ENCODE data around the gene GALNS.

The GALNS gene

DNA sequence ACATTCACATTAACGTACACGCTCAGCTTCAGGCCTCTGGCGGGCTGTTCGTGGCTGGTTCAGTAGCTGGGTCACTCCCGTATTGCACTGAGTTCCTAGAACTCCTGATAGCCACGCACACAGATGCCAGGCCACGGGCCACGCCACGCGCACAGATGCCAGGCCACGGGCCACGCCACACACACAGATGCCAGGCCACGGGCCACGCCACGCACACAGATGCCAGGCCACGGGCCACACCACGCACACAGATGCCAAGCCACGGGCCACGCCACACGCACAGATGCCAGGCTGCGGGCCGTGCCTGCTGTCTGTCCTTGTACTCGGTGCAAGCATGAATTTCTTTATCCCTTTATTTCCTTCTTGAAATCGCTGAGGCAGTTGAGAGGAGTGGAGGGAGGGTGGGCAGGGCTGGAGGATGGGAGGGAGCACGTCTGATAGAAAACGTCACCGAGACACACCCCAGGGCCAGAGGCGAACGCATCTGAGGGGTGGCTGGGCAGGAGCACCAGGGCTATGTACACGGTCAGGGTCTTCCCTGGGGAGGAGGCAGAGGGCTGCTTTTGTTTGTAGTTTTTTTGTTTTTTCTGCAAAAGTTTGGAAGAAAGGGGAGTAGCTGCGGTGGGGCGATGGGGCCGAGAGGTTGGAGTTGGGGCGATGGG, 18.3 kb upstream of the GALNS start:
- DNase-seq, result no peak

DNA sequence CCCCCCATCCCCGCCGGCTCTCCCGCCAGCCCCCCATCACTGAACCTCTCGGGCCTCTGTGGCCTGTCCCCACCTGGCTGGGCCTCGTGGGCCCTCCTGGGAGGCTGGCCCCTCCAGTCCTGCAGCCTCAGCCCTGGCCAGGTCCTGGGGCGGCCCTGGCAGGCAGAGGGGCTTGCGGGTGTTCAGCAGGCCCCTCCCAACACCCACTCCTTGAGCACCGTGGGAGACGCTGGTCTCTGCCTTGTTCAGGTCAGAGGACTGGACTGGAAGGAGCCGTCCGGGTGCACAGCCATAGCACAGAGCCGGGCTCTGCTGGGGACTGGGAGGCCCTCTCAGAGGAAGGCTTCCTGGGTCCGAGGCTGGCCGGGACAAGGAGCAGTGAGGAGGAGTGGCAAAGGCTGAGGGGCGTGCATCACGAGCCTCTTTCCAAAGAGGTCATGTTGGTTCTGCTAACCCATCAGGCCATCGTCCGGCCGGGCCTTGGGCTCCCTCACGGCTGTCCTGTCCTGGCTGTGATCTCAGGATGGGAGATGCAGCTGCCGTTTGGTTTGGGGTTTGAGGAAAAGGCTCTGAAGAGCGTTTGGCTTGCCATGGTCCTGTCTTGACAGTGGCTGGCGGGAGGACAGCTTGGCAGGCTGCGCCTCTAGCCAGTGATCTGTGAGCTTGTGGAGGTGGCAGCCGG, 16.0 kb upstream of the GALNS start:
- no peak for DNase-seq

GRCh38 chr16:88871730-88872416, 15.1 kb upstream of the GALNS start:
- no peak for DNase-seq

DNA sequence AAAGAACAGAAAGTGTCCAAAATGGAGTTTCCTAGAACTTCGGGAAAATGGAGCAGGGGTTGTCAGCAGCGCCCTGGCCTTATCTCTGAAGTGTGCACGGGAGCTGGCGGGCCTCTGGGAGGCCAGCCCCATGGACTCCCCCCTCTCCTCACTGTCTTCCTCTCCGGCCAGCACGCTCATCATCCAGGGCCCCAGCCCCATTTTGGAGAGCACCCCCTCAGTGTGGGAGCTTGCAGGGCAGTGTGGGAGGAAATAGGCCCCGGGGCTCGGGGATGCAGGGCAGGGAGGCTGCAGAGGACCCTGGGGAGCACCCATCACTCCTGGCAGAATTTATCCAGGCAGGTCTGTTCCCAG, 14.6 kb upstream of the GALNS start:
- DNase-seq, result no peak

DNA sequence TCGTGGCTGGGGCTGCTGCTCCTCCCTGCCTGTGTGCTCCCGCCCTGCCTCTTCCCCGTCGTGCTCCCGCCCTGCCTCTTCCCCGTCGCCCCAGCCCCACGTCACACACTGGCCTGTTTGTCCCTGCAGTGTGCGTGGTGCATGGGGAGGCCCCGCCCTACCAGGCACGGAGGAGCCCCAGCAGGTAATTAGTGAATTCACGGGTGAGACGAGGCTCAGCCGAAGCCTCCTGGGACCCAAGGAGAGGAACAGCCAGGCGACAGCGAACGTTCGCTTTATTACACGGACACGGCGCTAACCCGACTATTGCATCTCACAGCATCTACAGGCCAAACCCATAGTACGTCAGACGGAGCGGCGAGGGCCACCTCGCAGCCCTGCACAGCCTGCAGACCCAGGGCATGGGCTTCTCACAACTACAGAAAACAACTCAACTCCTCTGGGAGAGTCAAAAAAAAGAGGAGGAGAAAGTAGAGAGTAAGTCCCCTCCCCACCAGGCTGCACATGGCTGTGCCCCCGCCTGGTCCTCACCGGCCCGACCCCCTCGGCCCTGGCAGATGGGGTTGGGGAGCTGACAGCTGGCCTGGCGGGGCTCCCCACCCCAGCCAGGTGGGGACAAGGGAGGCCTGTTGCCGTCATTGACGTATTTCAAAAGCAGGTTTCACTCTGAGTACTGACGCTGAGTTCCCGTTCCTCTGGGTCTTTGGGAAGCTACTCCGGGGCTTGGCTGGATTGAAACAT, 14.0 kb upstream of the GALNS start:
- no peak for DNase-seq

DNA sequence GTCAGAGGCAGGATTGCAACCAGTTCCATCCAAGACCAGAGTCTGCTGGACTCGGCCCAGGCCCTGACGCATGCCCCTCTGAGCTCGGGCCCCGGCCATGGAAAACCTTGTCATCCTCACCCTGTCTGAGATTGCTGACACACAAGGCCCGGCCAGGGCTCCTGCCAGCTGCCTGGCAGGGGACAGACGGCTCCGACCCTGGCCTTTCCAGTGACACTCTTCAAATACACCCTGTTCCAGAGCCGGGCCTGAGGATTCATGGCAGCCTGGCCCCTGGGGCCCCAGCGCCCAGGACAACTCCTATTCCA, 12.9 kb upstream of the GALNS start:
- no peak for DNase-seq

- no peak for DNase-seq
Observed at GRCh38 chr16:88868974-88869672, 12.4 kb upstream of the GALNS start.

DNA sequence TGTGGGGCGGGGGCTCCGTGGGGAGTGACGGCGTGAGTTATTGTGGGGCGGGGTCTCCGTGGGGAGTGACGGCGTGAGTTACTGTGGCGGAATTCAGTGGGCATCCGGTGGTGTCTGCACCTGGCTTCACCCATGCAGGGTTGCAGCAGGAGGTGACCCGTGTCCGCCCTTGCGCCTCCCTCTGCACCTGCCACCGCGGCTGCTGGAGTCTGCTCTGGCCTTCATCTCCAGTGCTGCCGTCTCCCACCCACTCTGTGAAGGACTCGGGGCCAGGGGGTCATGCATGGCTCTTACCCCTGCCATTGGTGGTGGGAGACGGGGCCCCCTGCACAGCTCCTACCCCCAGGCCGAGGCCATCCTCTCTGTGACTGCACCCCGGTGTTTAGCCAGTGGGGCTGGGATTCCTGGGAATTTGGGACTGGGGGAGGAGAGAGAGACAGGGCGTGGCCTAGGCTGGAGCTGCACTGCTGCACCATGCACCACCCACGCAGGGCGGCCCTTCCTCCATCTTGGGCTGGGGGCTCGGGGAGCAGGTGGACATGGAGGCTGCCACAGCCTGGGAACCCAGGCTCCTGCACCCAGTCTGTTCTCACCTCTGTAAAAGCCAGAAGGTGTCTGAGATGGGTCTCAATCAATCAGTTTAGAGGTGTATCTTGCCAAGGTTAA, 11.0 kb upstream of the GALNS start:
- DNase-seq, result no peak

- no peak for DNase-seq
Observed at GRCh38 chr16:88866151-88866920, 9.6 kb upstream of the GALNS start, which contains the start of gene PABPN1L. PABPN1L (minus strand) TSS chr16:88866660; CDS start chr16:88866606, 54 bp downstream.

- no peak for DNase-seq
Observed at GRCh38 chr16:88865742-88866141, 9.0 kb upstream of the GALNS start.

- DNase-seq, result no peak
Observed at GRCh38 chr16:88865310-88865709, 8.6 kb upstream of the GALNS start.

- no peak for DNase-seq
Observed at GRCh38 chr16:88864521-88864920, 7.8 kb upstream of the GALNS start.

GRCh38 chr16:88864099-88864498, 7.4 kb upstream of the GALNS start:
- DNase-seq, result no peak

GRCh38 chr16:88863426-88863825, 6.7 kb upstream of the GALNS start:
- DNase-seq, result no peak

DNA sequence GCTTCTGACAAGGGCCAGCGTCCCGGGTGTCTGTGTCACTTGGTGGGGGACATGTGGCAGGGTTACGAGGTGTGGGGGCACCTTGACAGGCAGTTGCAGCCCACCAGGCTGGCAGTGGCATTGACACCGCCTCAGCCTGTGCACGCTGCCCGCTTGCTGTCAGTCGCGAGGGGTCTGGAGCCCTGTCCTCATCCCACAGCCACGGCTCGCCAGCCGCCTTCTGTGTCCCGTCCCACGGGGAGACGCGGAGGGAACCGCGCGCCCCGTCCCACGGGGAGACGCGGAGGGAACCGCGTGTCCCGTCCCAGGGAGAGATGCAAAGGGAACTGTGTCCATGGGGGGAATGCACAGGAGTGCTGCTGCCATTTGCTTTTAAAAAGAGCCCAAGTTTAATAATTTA, 6.2 kb upstream of the GALNS start:
- DNase-seq, result no peak

DNA sequence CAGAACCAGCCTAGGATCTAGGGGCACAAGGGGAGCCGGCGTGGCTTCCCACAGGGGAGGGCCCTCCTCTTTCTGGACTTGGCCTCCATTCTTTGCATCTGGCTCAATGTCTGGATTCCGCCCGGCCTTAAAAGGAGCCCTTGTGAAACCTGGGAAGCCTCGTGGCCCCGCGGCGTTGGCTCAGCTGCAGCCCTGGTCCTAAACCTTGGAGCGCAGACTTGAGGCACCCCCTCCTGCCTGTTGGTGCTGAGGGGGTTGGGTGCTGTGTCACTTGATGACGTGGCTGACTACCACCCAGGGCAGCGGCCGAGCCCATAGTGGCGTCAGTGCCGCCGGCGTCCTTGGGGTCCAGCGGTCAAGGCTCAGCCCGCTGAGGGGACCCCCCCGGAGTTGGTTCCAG, 4.6 kb upstream of the GALNS start:
- DNase-seq, result no peak

DNA sequence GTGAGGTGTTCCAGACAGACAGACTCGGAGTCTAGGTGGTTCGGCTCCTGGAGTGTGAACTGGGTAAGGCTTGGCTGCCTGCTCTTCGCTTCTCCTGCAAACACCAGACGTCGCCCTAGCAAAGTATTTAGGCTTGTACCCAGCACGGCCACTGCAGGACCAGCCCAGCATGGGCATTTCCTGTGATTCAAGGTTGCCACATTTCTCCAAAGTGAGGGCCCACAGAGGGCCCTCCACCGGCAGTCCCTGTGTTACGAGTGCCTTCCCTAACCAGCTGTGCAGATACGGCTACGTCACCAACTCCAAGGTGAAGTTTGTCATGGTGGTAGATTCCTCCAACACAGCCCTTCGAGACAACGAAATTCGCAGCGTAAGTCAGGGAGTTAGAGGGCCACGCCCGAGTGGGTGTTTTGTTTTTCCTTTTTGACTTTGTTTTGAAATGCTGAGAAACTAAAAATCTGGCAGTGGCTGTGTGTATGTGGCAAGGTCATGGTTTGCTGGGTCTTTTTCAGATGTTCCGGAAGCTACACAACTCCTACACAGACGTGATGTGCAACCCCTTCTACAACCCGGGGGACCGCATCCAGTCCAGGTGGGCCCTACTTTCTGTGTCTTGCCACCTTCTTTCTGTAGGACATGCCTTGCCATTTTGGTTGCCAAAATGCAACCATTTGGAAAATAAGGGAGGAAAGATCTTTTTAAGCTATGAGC, 2.8 kb upstream of the GALNS start:
- DNase-seq, result no peak

GRCh38 chr16:88857728-88858339, 1.1 kb upstream of the GALNS start:
- DNase-seq, result peak; percentile 27

DNA sequence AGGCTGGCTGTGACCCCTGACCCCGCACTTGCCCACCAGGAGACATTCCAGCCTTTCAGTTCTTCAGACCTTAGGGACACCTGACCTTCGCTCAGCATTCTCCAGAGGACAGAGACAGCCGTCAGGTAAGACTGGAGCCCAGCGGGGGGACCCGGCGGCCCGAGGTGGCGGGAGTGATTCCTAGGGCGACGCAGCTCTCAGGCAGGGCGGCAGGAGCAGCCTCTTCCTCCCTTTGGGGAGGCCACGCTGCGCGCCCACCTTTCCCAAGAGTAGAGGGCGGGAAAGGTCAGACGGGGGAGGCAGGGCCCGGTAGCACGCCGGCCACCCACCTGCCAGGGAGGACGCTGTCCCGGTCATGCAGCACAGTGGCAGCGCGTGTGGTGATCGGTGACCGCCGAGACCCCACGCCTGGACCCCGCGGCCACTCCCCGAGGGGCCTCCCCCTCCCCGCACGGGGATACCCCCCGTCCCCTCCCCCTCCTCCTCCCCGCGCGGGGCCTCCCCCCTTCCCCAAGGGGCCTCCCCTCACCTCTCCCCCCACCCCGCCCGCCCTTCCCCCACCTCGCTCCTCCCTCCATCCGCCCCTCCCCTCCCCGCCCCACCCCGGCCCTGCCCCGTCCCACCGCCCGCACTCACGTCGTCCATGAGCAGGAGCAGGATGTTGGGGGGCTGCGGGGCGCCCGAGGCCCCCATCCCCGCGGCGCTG, 472 bp downstream of the GALNS start:
- DNase-seq, result no peak

DNA sequence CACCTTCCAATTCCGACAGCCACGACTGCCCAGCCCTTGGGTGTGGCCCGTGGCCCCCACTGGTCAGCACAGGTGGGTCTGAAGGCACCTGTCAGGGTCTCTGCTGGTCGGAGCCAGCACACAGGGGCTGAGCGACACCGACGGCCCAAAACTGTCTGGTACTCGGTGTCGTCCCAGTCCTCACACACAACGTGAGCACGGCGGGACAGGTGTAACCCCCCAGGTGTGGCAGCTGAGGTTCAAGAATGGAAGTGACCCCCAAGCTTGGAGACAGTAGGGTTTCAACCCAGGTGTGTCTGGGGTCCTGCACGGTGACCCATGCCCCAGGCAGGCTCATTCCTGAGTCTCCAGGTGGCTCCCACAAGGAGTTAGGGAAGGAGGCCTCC, 1.0 kb downstream of the GALNS start:
- DNase-seq, result no peak
